Superior temporal gyrus (tissue), 1 donor: ENCODE measurements around the gene GPR82.
A peak's percentile ranks its signal among the peaks of the same experiment; 100 is the strongest.
"Not testable (repeated sequence)": the region's sequence is repeated elsewhere in the genome, so short reads cannot be mapped to it uniquely, and the experiment has no call there.

ENCODE experiments used
- DNase-seq: peaks from one replicate; pipeline ENCODE4 v3.0.0-alpha.2; 2016; ENCODE audit errors: extremely low spot score

GPR82 gene

GRCh38 chrX:41723826-41724225 lies at the start of gene GPR82:
GPR82 (plus strand) TSS chrX:41724181; CDS start chrX:41727027, 2,846 bp downstream.
- no peak for DNase-seq

GRCh38 chrX:41676361-41676760 lies 47.6 kb upstream of the GPR82 start:
- DNase-seq, result not testable (repeated sequence)

- DNase-seq, result no peak
Observed at GRCh38 chrX:41677183-41678060, 46.6 kb upstream of the GPR82 start.

GRCh38 chrX:41684138-41684537 lies 39.8 kb upstream of the GPR82 start:
- no peak for DNase-seq

- no peak for DNase-seq
Observed at GRCh38 chrX:41684940-41685339, 39.0 kb upstream of the GPR82 start.

GRCh38 chrX:41686788-41687187 lies 37.2 kb upstream of the GPR82 start:
- DNase-seq, result no peak

GRCh38 chrX:41688156-41688555 lies 35.8 kb upstream of the GPR82 start:
- no peak for DNase-seq

GRCh38 chrX:41688835-41689234 lies 35.1 kb upstream of the GPR82 start, which contains the start of gene GPR34:
GPR34 (plus strand) TSS chrX:41688973; CDS start chrX:41695634, 6,661 bp downstream.
- no peak for DNase-seq

GRCh38 chrX:41689711-41690110 lies 34.3 kb upstream of the GPR82 start:
- no peak for DNase-seq

- DNase-seq, result no peak
Observed at GRCh38 chrX:41692162-41692749, 31.7 kb upstream of the GPR82 start.

GRCh38 chrX:41693024-41693423 lies 31.0 kb upstream of the GPR82 start:
- DNase-seq, result no peak

GRCh38 chrX:41695426-41695825 lies 28.6 kb upstream of the GPR82 start:
- no peak for DNase-seq

- peak; percentile 19 for DNase-seq
Observed at GRCh38 chrX:41703574-41704029, 20.4 kb upstream of the GPR82 start.

GRCh38 chrX:41705042-41705441 lies 18.9 kb upstream of the GPR82 start:
- DNase-seq, result no peak

- no peak for DNase-seq
Observed at GRCh38 chrX:41705680-41706374, 18.2 kb upstream of the GPR82 start.

GRCh38 chrX:41707218-41707617 lies 16.8 kb upstream of the GPR82 start:
- no peak for DNase-seq

GRCh38 chrX:41708486-41708885 lies 15.5 kb upstream of the GPR82 start:
- no peak for DNase-seq

GRCh38 chrX:41711021-41711667 lies 12.8 kb upstream of the GPR82 start:
- DNase-seq, result no peak

- no peak for DNase-seq
Observed at GRCh38 chrX:41716222-41716621, 7.8 kb upstream of the GPR82 start.

GRCh38 chrX:41716767-41717473 lies 7.1 kb upstream of the GPR82 start:
- DNase-seq, result no peak
